ENCODE data around the gene RABAC1. TPM values are rescaled to one million over a fixed set of nuclear protein-coding genes. Genes with fewer than 3 reads are reported as not detected.

The RABAC1 gene
- total and polyA plus RNA-seq, 2 of the 4 experiments (the other 2 are of a cell fraction): 117 to 276 TPM

- TF ChIP-seq MAFK (IDR thresholded peaks at IDR 0.05; ENCODE audit: low read depth, low read length): no peak
- TF ChIP-seq RAD21 (IDR thresholded peaks at IDR 0.05; ENCODE audit: low read length): no peak
Measured at GRCh38 chr19:41921577-41922576, 37.2 kb downstream of the RABAC1 start (continued).

- no peaks in the 10 kb centered on the region for H3K9me3 ChIP-seq (ENCODE audit: control insufficient read depth, insufficient read depth, low read length)
- no peak overlapping the region for H3K4me3 ChIP-seq (ENCODE audit: insufficient read depth, low read depth, low read length)
- H3K27ac ChIP-seq (ENCODE audit: insufficient read depth, low read length): no peak overlapping the region
- no peaks in the 10 kb centered on the region for H3K4me1 ChIP-seq (ENCODE audit: control insufficient read depth, insufficient read depth, low read length)
- ATAC-seq (ENCODE audit: low read depth) (0 out of 2 replicates have a peak, but pooled peaks have one; percentile 10), DNase-seq (no peak)
- no peak overlapping the region for H3K56ac ChIP-seq (ENCODE audit: extremely low read depth, insufficient read depth, low read length)
- no peak overlapping the region for H2AFZ ChIP-seq (replicated peaks; ENCODE audit: low read length, poor library complexity)
- 4% methylated on average over 4 of the region's 26 CpGs; no CpG with 5 or more reads in 1 of the 2 experiments for WGBS, 2 experiments (ENCODE audit: extremely low coverage in 2 of 2, insufficient read length in 1 of 2)
- no peak overlapping the region for H3K4ac ChIP-seq (ENCODE audit: low read depth, low read length)
- no TSS peak for BruUV-seq (replicated peaks)
- H3K14ac ChIP-seq (replicated peaks; ENCODE audit: low read depth, low read length): no peak overlapping the region
- no peak overlapping the region for H3K18ac ChIP-seq (ENCODE audit: low read depth, low read length)
- peaks cover 20% of the 10 kb centered on the region for H3K9me1 ChIP-seq (ENCODE audit: insufficient read depth, low read length)
- H3K4me2 ChIP-seq (ENCODE audit: low read depth, low read length): no peak overlapping the region
- dilution Hi-C loops (cut with HindIII; ENCODE audit: low sequenced_read_pairs, unreplicated experiment) (no loop called here), in situ Hi-C loops (cut with MboI; ENCODE audit: low sequenced_read_pairs) (no loop called here), intact Hi-C loops (cut with micrococcal nuclease) (no loop called here)
- H3K9ac ChIP-seq (ENCODE audit: low read depth, low read length): no peak overlapping the region
- no peak overlapping the region for H4K91ac ChIP-seq (ENCODE audit: insufficient read depth, low read depth, low read length)
- H2AK9ac ChIP-seq (replicated peaks; ENCODE audit: low read depth, low read length, poor library complexity): no peak overlapping the region
- no peak overlapping the region for H2BK120ac ChIP-seq (ENCODE audit: low read depth, low read length)
- ChIA-PET CTCF (no interaction called here), POLR2A (ENCODE audit: unreplicated experiment) (no interaction called here)
- no peak overlapping the region for H2BK15ac ChIP-seq (ENCODE audit: low read depth, low read length)
- no peak overlapping the region for H2BK5ac ChIP-seq (ENCODE audit: low read depth, low read length, poor library complexity, severe bottlenecking)
- H3K79me1 ChIP-seq (ENCODE audit: low read depth in 1 of 2, low read length in 2 of 2): no peaks in the 10 kb centered on the region
- no peak overlapping the region for H3K23ac ChIP-seq (ENCODE audit: low read depth, low read length)
- no peak overlapping the region for H4K5ac ChIP-seq (ENCODE audit: low read depth, low read length)
- H3K36me3 ChIP-seq (ENCODE audit: control insufficient read depth, insufficient read depth, low read length): no peaks in the 10 kb centered on the region
- H3K27me3 ChIP-seq (ENCODE audit: control insufficient read depth, insufficient read depth, low read length): peaks cover 87% of the 10 kb centered on the region
- TF ChIP-seq MAFK (IDR thresholded peaks at IDR 0.05; ENCODE audit: low read depth, low read length) (no peak), RCOR1 (IDR thresholded peaks at IDR 0.05; ENCODE audit: insufficient replicate concordance, low read length) (no peak)
- no peak overlapping the region for H2BK20ac ChIP-seq (ENCODE audit: low read depth, low read length)
- no peak overlapping the region for H4K8ac ChIP-seq (ENCODE audit: low read depth in 2 of 2, low read length in 2 of 2)
- H4K20me1 ChIP-seq (ENCODE audit: insufficient read depth, low read length): peaks cover 25% of the 10 kb centered on the region
- H2AK5ac ChIP-seq (ENCODE audit: low read depth, low read length): no peak overlapping the region
Measured at GRCh38 chr19:41920882-41921576, 38.1 kb downstream of the RABAC1 start.

Data from IMR-90 (cell line).